IPS DF 4.7 (cell line): ENCODE measurements around the gene FGF21.
"Not testable (repeated sequence)": the region's sequence is repeated elsewhere in the genome, so short reads cannot be mapped to it uniquely, and the experiment has no call there.

Source experiments
- DNase-seq: peaks from one replicate; pipeline ENCODE4 v3.0.0-alpha.2; 2013; ENCODE audit warnings: low spot score; ENCODE audit errors: extremely low read depth

FGF21 gene

GRCh38 chr19:48755084-48755641 is at the start of gene FGF21:
Gene FGF21, plus strand, starts transcription at chr19:48755524. Its CDS starts 713 bp downstream, at chr19:48756237.
- DNase-seq = no peak

GRCh38 chr19:48708471-48708870 is 46.9 kb upstream of the FGF21 start:
- DNase-seq = no peak

GRCh38 chr19:48711106-48711662 is 44.1 kb upstream of the FGF21 start:
- DNase-seq = no peak

DNA sequence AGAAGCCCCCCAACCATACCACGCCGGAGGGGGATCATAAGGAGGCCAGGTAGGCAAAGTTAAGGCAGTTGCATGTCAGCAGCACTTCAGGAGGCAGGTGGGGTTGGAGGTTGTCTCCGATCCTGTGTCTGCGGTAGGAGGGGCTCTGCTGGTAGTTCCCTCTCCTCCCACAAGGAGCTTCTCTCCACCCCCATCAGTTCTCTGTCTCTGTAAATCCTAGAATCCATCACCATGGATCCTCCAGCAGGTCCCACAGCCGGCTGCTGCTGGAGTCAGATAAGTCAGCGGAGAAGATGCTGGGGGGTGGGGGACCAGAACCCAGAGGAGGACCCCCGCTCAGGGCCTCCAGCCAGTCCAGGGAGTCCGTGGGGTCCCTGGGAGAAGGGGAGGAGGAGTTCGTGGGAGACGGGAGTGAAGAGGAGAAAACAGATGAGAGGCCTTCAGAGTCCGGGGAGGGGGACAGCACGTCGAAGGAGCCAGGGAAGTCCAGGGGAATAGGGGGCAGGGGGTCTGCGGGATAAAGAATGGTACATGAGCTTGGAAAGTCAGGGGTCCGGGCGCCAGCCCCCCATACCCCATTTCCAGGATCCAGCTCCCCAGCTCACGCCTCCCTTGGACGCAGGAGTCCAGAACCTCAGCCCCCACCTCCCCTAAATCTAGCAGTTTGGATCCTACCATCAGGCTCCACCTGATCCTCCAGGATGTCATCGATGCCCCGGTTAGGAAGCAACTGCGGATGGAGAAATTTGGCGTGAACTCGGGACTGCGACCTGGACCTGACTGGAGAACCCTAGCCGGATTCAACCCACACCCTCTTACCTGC is 42.1 kb upstream of the FGF21 start:
- DNase-seq = no peak

DNA sequence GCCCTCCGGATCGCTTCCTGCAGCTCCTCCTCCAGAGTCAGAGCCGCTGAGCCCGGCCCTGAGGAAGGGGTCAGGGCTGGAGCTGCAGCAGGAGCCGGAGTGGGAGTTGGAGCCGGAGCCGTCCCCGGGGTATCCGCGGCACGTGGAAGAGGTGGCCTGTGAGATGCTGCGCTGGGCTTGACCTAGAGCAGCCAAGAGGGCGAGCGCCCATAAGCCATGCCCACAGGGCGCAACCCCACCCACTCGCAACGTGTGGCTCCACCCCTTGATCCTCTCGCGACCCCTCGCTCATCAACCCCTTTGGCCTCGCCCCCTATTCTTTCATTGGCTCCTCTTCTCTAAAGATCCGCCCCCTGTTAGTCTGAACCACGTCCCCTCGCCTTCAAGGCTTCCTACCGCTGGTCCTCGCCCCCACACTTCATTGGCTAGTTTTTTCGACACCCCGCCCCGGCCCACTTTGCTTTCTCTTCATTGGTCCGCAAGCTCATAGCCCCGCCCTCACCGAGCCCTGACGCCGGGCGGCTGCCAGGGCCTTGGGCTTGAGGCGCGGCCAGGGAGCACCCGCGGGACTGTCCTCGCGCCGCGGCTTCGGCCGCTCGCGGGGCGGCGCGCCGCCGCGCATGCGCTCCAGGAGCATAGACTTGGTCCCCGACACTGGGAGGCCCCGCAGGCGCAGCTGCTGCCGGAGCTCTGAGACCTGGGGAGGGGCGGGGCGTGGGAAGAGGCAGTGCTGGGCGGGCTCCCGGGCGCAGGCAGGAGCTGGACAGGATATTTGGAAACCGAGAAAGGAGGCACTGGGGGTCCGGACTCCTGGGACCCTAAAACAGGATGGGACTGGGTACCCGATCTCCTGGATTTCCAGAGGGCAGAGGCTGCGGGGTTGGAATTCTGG is 41.2 kb upstream of the FGF21 start:
- peak; percentile 90 for DNase-seq

GRCh38 chr19:48714759-48715675 is 40.3 kb upstream of the FGF21 start:
- no peak for DNase-seq

DNA sequence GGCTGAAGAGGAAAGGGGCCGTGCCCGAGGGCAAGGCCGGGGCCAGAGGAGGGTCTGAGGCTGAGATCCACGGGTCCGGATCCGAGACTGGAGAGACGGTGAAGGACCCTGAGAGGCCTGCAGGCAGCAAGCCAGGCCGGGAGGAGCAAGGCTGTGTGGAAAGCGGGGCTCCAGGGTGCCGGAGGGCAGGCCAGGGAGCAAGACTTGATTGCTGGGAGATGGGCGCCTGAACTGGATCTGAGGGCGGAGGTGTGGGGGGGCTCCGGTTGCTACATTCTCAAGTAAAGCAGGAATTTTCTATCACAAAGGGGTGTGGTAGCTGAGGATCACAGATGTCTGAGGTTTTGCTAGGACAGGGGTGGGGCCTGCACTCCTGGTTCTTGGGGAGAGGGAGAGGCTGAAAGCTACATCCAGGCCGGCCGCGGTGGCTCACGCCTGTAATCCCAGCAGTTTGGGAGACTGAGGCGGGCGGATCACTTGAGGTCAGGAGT is 39.6 kb upstream of the FGF21 start:
- no peak for DNase-seq

DNA sequence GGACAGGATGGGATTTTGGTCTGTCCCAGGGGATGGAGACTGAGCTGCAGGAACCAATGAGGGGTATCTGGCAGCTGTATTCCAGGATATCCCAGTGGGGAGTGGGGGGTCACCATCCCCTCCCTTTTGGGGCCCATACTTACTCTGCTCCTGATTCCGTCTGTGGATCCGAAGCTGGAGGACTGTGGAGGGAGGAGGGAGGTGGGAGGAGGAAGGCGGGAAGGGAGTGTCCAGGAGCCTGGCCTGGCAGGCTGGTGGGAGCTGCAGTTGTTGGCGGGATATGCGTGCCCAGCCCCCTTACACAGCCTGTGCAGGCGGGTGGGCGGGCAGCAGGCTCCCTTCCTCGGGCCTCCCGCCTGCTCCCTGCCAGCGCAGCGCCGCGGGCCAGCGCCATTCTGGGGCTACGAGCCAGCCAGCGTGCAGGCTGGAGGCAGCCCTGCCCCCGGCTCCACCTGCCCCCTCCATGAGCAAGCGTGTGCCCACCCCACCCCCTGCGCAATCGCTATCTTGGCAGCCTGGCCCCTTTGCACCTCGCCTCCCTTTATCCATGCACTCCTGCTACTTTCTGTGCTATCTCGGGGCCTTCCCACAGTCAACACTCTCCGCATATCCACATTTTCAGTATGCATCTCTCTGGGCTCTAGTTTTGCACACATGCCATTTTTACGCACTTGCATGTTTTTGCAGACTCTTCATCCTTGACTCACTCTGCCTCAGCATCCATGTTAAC is 38.6 kb upstream of the FGF21 start:
- no peak for DNase-seq

DNA sequence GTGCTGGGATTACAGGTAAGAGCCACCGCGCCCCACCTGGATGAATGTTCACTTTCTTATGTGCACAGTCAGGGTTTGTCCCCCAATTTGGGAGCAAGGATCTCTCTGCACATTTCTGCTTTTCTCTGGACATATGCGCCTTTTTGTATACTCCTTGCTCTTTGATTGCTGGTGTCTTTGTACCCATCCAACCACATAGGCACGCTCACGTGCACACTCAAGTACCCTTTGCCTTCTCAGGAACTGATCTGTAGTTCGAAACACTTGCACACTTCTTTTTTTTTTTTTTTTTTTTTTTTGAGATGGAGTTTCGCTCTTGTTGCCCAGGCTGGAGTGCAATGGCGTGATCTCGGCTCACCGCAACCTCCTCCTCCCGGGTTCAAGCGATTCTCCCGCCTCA is 37.2 kb upstream of the FGF21 start:
- not testable (repeated sequence) for DNase-seq

- DNase-seq = no peak
Measured at GRCh38 chr19:48718711-48719231, 36.6 kb upstream of the FGF21 start.

- DNase-seq = no peak
Measured at GRCh38 chr19:48719263-48720171, 35.8 kb upstream of the FGF21 start, which contains the start of gene MAMSTR. Gene MAMSTR, minus strand, starts transcription at chr19:48719725. Its CDS starts 694 bp downstream, at chr19:48719031.

DNA sequence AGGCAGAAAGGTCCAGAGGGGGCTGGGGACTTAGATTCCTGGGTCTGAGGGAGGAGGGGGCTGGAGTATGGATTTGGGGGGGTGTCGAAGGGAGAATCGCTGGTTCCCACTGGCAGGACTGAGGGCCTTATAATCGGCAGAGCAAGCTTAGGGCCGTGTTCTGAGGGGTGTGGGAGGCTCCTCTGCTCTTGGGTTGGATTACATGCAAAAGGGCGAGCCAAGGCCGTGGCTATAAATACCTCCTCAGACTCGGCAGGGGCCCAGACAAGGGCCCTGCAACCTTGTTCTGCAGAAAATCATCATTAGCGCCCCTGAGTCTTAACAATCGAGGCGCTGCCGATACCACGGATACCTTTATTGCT is 35.1 kb upstream of the FGF21 start:
- no peak for DNase-seq

DNA sequence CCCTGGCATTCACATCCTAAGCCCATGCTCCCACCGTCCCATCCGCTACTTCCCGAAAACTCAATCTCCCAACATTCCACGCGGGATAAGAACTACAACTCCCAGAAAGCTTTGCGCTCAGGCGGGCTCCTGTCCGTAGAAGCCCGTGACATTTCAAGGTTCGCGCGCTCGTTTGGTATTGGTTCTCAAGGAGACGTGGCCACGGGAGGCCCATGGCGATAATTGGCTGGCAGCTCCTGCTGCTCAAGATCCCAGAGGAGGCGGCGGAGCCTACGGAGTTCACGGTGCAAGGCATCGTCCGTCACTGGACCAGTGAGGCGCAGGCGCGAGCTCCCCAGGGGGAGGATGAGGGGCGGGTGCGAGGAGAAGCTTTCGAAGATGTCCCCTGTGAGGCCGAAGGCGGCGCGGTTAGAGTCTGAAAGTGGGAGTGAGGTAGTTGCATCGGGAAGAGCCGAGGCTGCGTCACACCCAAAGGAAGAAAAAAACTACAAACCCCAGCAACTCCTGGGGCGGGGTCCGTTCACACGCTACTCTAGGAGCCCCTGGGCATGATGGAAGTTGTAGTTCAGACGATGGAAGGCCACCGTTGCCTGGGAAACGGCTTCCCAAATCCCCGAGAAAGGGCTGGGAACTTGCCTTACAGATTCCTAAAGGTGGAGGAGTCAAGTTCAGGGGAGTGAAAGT is 34.6 kb upstream of the FGF21 start:
- DNase-seq = no peak

DNA sequence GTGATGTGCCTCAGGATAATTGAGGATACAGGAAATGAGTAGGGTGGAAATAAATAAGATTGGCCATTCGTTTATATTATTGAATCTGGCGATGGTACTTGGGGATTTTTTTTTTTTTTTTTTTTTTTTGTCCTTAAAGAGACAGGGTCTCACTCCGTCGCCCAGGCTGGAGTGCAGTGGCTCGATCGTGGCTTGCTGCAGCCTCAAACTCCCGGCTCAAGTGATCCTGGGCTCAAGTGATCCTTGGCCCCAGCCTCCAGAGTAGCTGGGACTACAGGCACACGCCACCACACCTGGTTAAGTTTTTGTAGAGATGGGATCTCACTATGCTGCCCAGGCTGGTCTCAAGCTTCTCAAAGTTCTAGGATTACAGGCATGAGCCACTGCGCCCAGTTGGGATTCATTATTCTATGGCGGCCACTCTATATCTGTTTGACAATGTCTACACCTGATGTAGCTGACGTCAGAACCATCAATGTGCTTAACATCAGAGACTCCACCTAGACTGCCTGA is 33.1 kb upstream of the FGF21 start:
- DNase-seq = no peak

DNA sequence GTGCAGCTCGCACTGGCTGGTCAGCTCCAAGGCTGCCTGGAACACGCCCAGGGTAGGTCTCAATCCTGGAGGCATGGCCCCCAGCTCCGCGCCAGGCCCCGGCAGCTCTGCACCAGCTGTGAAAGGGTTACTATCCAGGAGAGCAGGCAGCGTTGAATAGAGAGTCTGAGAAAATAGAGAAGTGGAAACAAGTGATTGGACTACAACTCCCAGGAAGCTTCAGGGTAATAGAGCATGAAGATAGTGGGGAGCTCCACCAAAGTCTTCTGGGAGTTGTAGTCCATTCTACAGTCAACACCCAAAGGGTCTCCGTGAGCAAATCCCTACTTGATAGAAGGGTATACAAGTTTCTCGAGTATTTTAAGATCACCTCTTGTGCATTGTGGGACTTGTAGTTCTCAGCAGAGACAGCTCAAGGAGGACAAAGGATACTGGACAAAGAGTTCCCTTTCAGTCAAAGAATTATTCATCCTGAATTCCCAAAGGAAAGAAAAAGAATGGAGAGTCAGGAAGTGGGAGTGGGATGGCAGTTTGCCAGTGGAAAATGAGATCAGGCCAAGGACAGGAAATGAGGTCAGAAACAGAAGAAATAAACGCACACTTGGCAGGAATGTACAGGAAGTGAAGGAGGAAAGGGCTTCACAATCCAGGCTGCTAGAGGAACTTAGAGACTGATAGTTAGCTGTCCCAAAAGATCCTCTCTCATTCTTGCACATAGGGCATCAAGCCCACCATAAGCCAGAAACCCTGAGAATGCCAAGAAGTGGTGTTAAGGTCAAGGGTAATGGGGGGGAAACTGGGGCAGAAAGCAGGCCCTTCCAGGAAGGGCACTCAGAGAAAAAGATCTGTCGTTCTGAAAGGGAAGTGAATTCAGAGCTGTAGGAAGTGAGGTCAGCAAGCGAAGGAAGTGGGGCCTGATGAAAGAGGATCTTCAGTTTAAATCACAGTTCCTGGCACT is 30.2 kb upstream of the FGF21 start:
- DNase-seq = no peak

GRCh38 chr19:48726556-48726955 is 28.8 kb upstream of the FGF21 start:
- no peak for DNase-seq
